Left ventricle myocardium inferior (tissue), 1 donor: ENCODE results near the gene GOLGA8M. TPM values are rescaled to one million over a fixed set of nuclear protein-coding genes. Genes with fewer than 3 reads are reported as not detected.
"Not testable (repeated sequence)": the region's sequence is repeated elsewhere in the genome, so short reads cannot be mapped to it uniquely, and the experiment has no call there.

Experiments used
- DNase-seq: peaks from one replicate; pipeline ENCODE4 v3.0.0-alpha.2; 2020
- H3K27ac ChIP-seq: fragments of 200-600 bp; replicated peaks from 2 replicates; pipeline ENCODE4 v1.8.0; 2021
- H3K27me3 ChIP-seq: fragments of 200-600 bp; 2 replicates; pipeline ENCODE4 v1.8.0; 2021; ENCODE audit warnings: low read depth
- H3K36me3 ChIP-seq: fragments of 200-600 bp; 2 replicates; pipeline ENCODE4 v1.8.0; 2021
- H3K4me1 ChIP-seq: fragments of 200-600 bp; 2 replicates; pipeline ENCODE4 v1.8.0; 2021
- H3K4me3 ChIP-seq: fragments of 200-600 bp; 2 replicates; pipeline ENCODE4 v1.8.0; 2021; ENCODE audit warnings: mild to moderate bottlenecking, moderate library complexity
- H3K9me3 ChIP-seq: fragments of 200-600 bp; replicated peaks from 2 replicates; pipeline ENCODE4 v1.8.0; 2021
- CTCF ChIP-seq: fragments of 200-600 bp; IDR thresholded peaks from 2 replicates; pipeline ENCODE4 v1.8.0; 2021; ENCODE audit warnings: antibody characterized with exemption, mild to moderate bottlenecking, borderline replicate concordance
- intact Hi-C: fragments of 100-400 bp; cut with micrococcal nuclease; formaldehyde crosslinking; loops from one replicate; pipeline ENCODE4 v1.11.0; 2022
- total RNA-seq: library from RNA; stranded (reverse); fragmentation: NEBNext Ultra II Directional; extraction: Animal tissue kit (Norgen Biotek cat#: 25700); gene quantifications from one replicate; pipeline ENCODE4 v1.2.1, GENCODE V29; 2021
- donor health status: DM: no; HTN: yes; CAD: no; lungs with severe emphysema.

GOLGA8M gene
- total RNA-seq, 1 donor from 2014 or later: 2.5 TPM

GRCh38 chr15:28714176-28714575, 2.0 kb upstream of the GOLGA8M start:
- H3K9me3 ChIP-seq, H3K4me3 ChIP-seq, H3K36me3 ChIP-seq, H3K27me3 ChIP-seq, H3K4me1 ChIP-seq, DNase-seq, H3K27ac ChIP-seq, intact Hi-C loops: not testable (repeated sequence)

GRCh38 chr15:28703927-28704326, 8.3 kb downstream of the GOLGA8M start:
- H3K9me3 ChIP-seq, intact Hi-C loops, H3K4me1 ChIP-seq, H3K27ac ChIP-seq, H3K36me3 ChIP-seq, H3K4me3 ChIP-seq, DNase-seq, H3K27me3 ChIP-seq: not testable (repeated sequence)

- H3K4me3 ChIP-seq, DNase-seq, H3K27me3 ChIP-seq, H3K4me1 ChIP-seq, H3K9me3 ChIP-seq, H3K36me3 ChIP-seq, H3K27ac ChIP-seq, intact Hi-C loops: not testable (repeated sequence)
- TF ChIP-seq CTCF: peak; percentile 11
Measured at GRCh38 chr15:28702427-28702826, 9.8 kb downstream of the GOLGA8M start.

- H3K27me3 ChIP-seq, H3K4me3 ChIP-seq, H3K27ac ChIP-seq, DNase-seq, H3K9me3 ChIP-seq, H3K4me1 ChIP-seq, intact Hi-C loops, H3K36me3 ChIP-seq: not testable (repeated sequence)
Measured at GRCh38 chr15:28694006-28694751, 18.0 kb downstream of the GOLGA8M start.

- H3K27ac ChIP-seq, intact Hi-C loops, H3K4me1 ChIP-seq, H3K9me3 ChIP-seq, H3K36me3 ChIP-seq, H3K27me3 ChIP-seq, H3K4me3 ChIP-seq, DNase-seq: not testable (repeated sequence)
Measured at GRCh38 chr15:28693021-28693420, 19.2 kb downstream of the GOLGA8M start.

- H3K9me3 ChIP-seq, H3K27me3 ChIP-seq, H3K27ac ChIP-seq, DNase-seq, intact Hi-C loops, H3K36me3 ChIP-seq, H3K4me1 ChIP-seq, H3K4me3 ChIP-seq: not testable (repeated sequence)
Measured at GRCh38 chr15:28673533-28673932, 38.7 kb downstream of the GOLGA8M start.

GRCh38 chr15:28672122-28672521, 40.1 kb downstream of the GOLGA8M start:
- intact Hi-C loops, H3K4me1 ChIP-seq, H3K27ac ChIP-seq, H3K27me3 ChIP-seq, H3K4me3 ChIP-seq, DNase-seq, H3K36me3 ChIP-seq, H3K9me3 ChIP-seq: not testable (repeated sequence)

- H3K4me3 ChIP-seq, intact Hi-C loops: not testable (repeated sequence)
Measured at GRCh38 chr15:28666402-28666801, 45.8 kb downstream of the GOLGA8M start.

GRCh38 chr15:28664575-28664974, 47.6 kb downstream of the GOLGA8M start:
- H3K4me1 ChIP-seq, H3K9me3 ChIP-seq, H3K4me3 ChIP-seq, intact Hi-C loops, H3K27me3 ChIP-seq, H3K27ac ChIP-seq, H3K36me3 ChIP-seq, DNase-seq: not testable (repeated sequence)

More at GRCh38 chr15:28666402-28666801, 45.8 kb downstream of the GOLGA8M start:
- H3K27ac ChIP-seq, H3K36me3 ChIP-seq, DNase-seq, H3K4me1 ChIP-seq, H3K9me3 ChIP-seq, H3K27me3 ChIP-seq: not testable (repeated sequence)

GRCh38 chr15:28663717-28664116, 48.5 kb downstream of the GOLGA8M start:
- H3K9me3 ChIP-seq, H3K4me3 ChIP-seq, H3K36me3 ChIP-seq, H3K4me1 ChIP-seq, DNase-seq, intact Hi-C loops, H3K27ac ChIP-seq, H3K27me3 ChIP-seq: not testable (repeated sequence)

GRCh38 chr15:28660750-28661149, 51.5 kb downstream of the GOLGA8M start:
- intact Hi-C loops, H3K9me3 ChIP-seq, H3K27me3 ChIP-seq, H3K4me1 ChIP-seq, DNase-seq, H3K4me3 ChIP-seq, H3K27ac ChIP-seq, H3K36me3 ChIP-seq: not testable (repeated sequence)

GRCh38 chr15:28656018-28656360, 56.2 kb downstream of the GOLGA8M start:
- intact Hi-C loops, H3K4me1 ChIP-seq, H3K9me3 ChIP-seq, H3K27me3 ChIP-seq, DNase-seq, H3K4me3 ChIP-seq, H3K27ac ChIP-seq: not testable (repeated sequence)
- peaks cover 14% of the 10 kb centered on the region for H3K36me3 ChIP-seq

- H3K4me3 ChIP-seq, H3K4me1 ChIP-seq, H3K27ac ChIP-seq, intact Hi-C loops, DNase-seq, H3K27me3 ChIP-seq, H3K9me3 ChIP-seq: not testable (repeated sequence)
- peaks cover 14% of the 10 kb centered on the region for H3K36me3 ChIP-seq
Measured at GRCh38 chr15:28655329-28656017, 56.7 kb downstream of the GOLGA8M start.
